Ascending aorta (tissue), 2 donors: ENCODE data around the gene HES4. TPM values are rescaled to one million over a fixed set of nuclear protein-coding genes. Genes with fewer than 3 reads are reported as not detected.

Experiments used
- DNase-seq, 2 donors: peaks; one replicate each; pipeline ENCODE4 v3.0.0-alpha.2; 2019; ENCODE audit warnings: low spot score in 2 of 2
- H3K27ac ChIP-seq, 2 donors: fragments of 200-600 bp; sonication (generic); one replicate each; pipeline ENCODE4 v1.5.1; 2016 to 2017; ENCODE audit warnings: mild to moderate bottlenecking in 1 of 2
- H3K27me3 ChIP-seq: fragments of 200-600 bp; sonication (generic); one replicate; pipeline ENCODE4 v1.5.1; 2017
- H3K36me3 ChIP-seq, 2 donors: fragments of 200-600 bp; sonication (generic); one replicate each; pipeline ENCODE4 v1.5.1; 2016
- H3K4me1 ChIP-seq, 2 donors: fragments of 200-600 bp; sonication (generic); one replicate each; pipeline ENCODE4 v1.5.1; 2016 to 2017; ENCODE audit warnings: mild to moderate bottlenecking in 1 of 2
- H3K4me3 ChIP-seq, 2 donors: fragments of 200-600 bp; sonication (generic); one replicate each; pipeline ENCODE4 v1.5.1; 2016 to 2017; ENCODE audit warnings: mild to moderate bottlenecking in 1 of 2
- H3K9me3 ChIP-seq, 2 donors: fragments of 200-600 bp; sonication (generic); one replicate each; pipeline ENCODE4 v1.5.1; 2016
- CTCF ChIP-seq, 3 experiments: fragments of 200-600 bp in 2 of 3; fragments of 450-650 bp in 1 of 3; sonication (generic) in 2 of 3; IDR thresholded peaks; one replicate each; pipeline ENCODE4 v1.5.1; 2016 to 2019; ENCODE audit warnings: antibody characterized with exemption in 3 of 3, mild to moderate bottlenecking in 1 of 3, moderate library complexity in 1 of 3
- intact Hi-C: fragments of 100-400 bp; cut with DNase I; formaldehyde crosslinking; loops from one replicate; pipeline ENCODE4 v1.15.1; 2023
- total RNA-seq: library from RNA; depleted of rRNA; stranded (reverse); fragments of >200 nt; gene quantifications from one replicate; pipeline ENCODE4 v1.1.0, GENCODE V29; 2016

Gene HES4
- total RNA-seq, 1 donor from 2014 or later, result 285 TPM

GRCh38 chr1:967466-968343 lies 32.2 kb downstream of the HES4 start:
- Histone ChIP-seq H3K4me3 (peak overlapping the region; percentile 62 to 77), H3K36me3 (peaks cover 3 to 5% of the 10 kb centered on the region in 2 donors), H3K4me1 (peaks cover 4 to 8% of the 10 kb centered on the region in 2 donors), H3K27ac (no peak overlapping the region), H3K9me3 (no peaks in the 10 kb centered on the region), H3K27me3 (peaks cover 14% of the 10 kb centered on the region)
- no peak for TF ChIP-seq CTCF (IDR thresholded peaks at IDR 0.05)
- intact Hi-C loops, result no loop called here
- no peak for DNase-seq

GRCh38 chr1:966704-967300 lies 33.1 kb downstream of the HES4 start:
- peaks cover 4 to 8% of the 10 kb centered on the region in 2 donors for H3K4me1 ChIP-seq

GRCh38 chr1:966135-966703 lies 33.7 kb downstream of the HES4 start, which contains the start of gene PLEKHN1:
PLEKHN1 (plus strand) TSS chr1:966482; CDS start chr1:966532, 50 bp downstream.
- DNase-seq, result no peak
- peaks cover 8% of the 10 kb centered on the region in 2 donors for H3K4me1 ChIP-seq
- H3K27ac ChIP-seq, result peak within 1 kb of the TSS in 1 of 2 donors; percentile 67
- peak within 1 kb of the TSS; percentile 62 to 77 for H3K4me3 ChIP-seq
- H3K9me3 ChIP-seq, result no peaks in the 10 kb centered on the region
- no peak for TF ChIP-seq CTCF (IDR thresholded peaks at IDR 0.05)
- H3K27me3 ChIP-seq, result peaks cover 7% of the 10 kb centered on the region
- intact Hi-C loops, result no loop called here
- peaks cover 4 to 11% of the 10 kb centered on the region in 2 donors for H3K36me3 ChIP-seq

More at GRCh38 chr1:966704-967300, 33.1 kb downstream of the HES4 start:
- intact Hi-C loops, result no loop called here
- H3K27ac ChIP-seq, result peak overlapping the region in 1 of 2 donors; percentile 67
- peak; percentile 25 to 79 for DNase-seq
- no peak for TF ChIP-seq CTCF (IDR thresholded peaks at IDR 0.05)
- peaks cover 13% of the 10 kb centered on the region for H3K27me3 ChIP-seq
- H3K9me3 ChIP-seq, result no peaks in the 10 kb centered on the region
- peak overlapping the region; percentile 62 to 77 for H3K4me3 ChIP-seq
- peaks cover 4 to 11% of the 10 kb centered on the region in 2 donors for H3K36me3 ChIP-seq

GRCh38 chr1:965526-966134 lies 34.3 kb downstream of the HES4 start:
- peaks cover 1% of the 10 kb centered on the region for H3K27me3 ChIP-seq
- peaks cover 8 to 9% of the 10 kb centered on the region in 2 donors for H3K4me1 ChIP-seq
- DNase-seq, result no peak
- H3K27ac ChIP-seq, result no peak overlapping the region
- intact Hi-C loops, result no loop called here
- peaks cover 4 to 11% of the 10 kb centered on the region in 2 donors for H3K36me3 ChIP-seq
- TF ChIP-seq CTCF (IDR thresholded peaks at IDR 0.05), result no peak
- no peaks in the 10 kb centered on the region for H3K9me3 ChIP-seq
- H3K4me3 ChIP-seq, result peak overlapping the region in 1 of 2 donors; percentile 77
